Esophagus (tissue), 2 donors: ENCODE results near the gene TIGD4. TPM values are rescaled to one million over a fixed set of nuclear protein-coding genes. Genes with fewer than 3 reads are reported as not detected.

ENCODE experiments used
- H3K27ac ChIP-seq, 2 donors: one replicate each; pipeline ENCODE4 v1.5.1; 2013; ENCODE audit warnings: low read depth in 2 of 2, mild to moderate bottlenecking in 2 of 2, inconsistent platforms in 1 of 2, low read length in 1 of 2, moderate library complexity in 1 of 2
- H3K27me3 ChIP-seq, 2 donors: one replicate each; pipeline ENCODE4 v1.6.1; 2013; ENCODE audit warnings: low read length in 2 of 2, control low read depth in 1 of 2, mild to moderate bottlenecking in 1 of 2; ENCODE audit not compliant: insufficient read depth in 2 of 2, control insufficient read depth in 1 of 2
- H3K36me3 ChIP-seq, 2 donors: one replicate each; pipeline ENCODE4 v1.6.1; 2013; ENCODE audit warnings: low read length in 1 of 2; ENCODE audit not compliant: control insufficient read depth in 2 of 2, insufficient read depth in 2 of 2
- H3K4me1 ChIP-seq, 2 donors: one replicate each; pipeline ENCODE4 v1.6.1; 2013; ENCODE audit warnings: low read length in 1 of 2; ENCODE audit not compliant: control insufficient read depth in 2 of 2, insufficient read depth in 2 of 2
- H3K4me3 ChIP-seq, 2 donors: one replicate each; pipeline ENCODE4 v1.5.1; 2013; ENCODE audit warnings: low read length in 2 of 2, mild to moderate bottlenecking in 2 of 2, low read depth in 1 of 2, moderate library complexity in 1 of 2
- H3K9me3 ChIP-seq, 2 donors: one replicate each; pipeline ENCODE4 v1.6.1; 2013; ENCODE audit warnings: mild to moderate bottlenecking in 2 of 2, low read depth in 1 of 2, low read length in 1 of 2, moderate library complexity in 1 of 2; ENCODE audit not compliant: control insufficient read depth in 2 of 2, insufficient read depth in 1 of 2
- WGBS, 2 donors: extraction: QIAGEN DNeasy Blood & Tissue Kit; methylation state at CpG; one replicate each; pipeline ENCODE4 v1.1.7; 2013; 5-methylcytosine and 5-hydroxymethylcytosine counted together
- polyA plus RNA-seq, 2 donors: library from polyadenylated mRNA; stranded (reverse); fragments of 200-250 nt; gene quantifications; one replicate each; pipeline ENCODE4 v1.2.3, GENCODE V29; 2013
- donor health status: healthy with polysubstance abuse.
- donor health status: Bipolar disorder and iron deficiency.

TIGD4 gene
- polyA plus RNA-seq, 2 donors = 0.04 to 0.05 TPM

GRCh38 chr4:152810715-152811287, 31.3 kb upstream of the TIGD4 start:
- H3K4me1 ChIP-seq = peaks cover 0 to 2% of the 10 kb centered on the region in 2 donors
- no peak overlapping the region for H3K4me3 ChIP-seq
- H3K27ac ChIP-seq = no peak overlapping the region
- no peaks in the 10 kb centered on the region for H3K36me3 ChIP-seq
- H3K9me3 ChIP-seq = no peaks in the 10 kb centered on the region
- WGBS, 2 donors = 75 to 91% methylated on average over 11 of the region's 11 CpGs
- no peaks in the 10 kb centered on the region for H3K27me3 ChIP-seq

- no peaks in the 10 kb centered on the region for H3K9me3 ChIP-seq
- no peak overlapping the region for H3K4me3 ChIP-seq
- 87 to 88% methylated on average over 8 of the region's 8 CpGs for WGBS, 2 donors
- H3K36me3 ChIP-seq = no peaks in the 10 kb centered on the region
- H3K27ac ChIP-seq = no peak overlapping the region
- H3K4me1 ChIP-seq = peaks cover 0 to 2% of the 10 kb centered on the region in 2 donors
- no peaks in the 10 kb centered on the region for H3K27me3 ChIP-seq
These were observed 29.1 kb upstream of the TIGD4 start for GRCh38 chr4:152808670-152809069.

- WGBS, 2 donors = 69 to 75% methylated on average over 3 of the region's 3 CpGs
- Histone ChIP-seq H3K9me3 (no peaks in the 10 kb centered on the region), H3K4me3 (no peak overlapping the region), H3K27me3 (no peaks in the 10 kb centered on the region), H3K4me1 (peaks cover 0 to 2% of the 10 kb centered on the region in 2 donors), H3K27ac (no peak overlapping the region), H3K36me3 (no peaks in the 10 kb centered on the region)
These were observed 27.8 kb upstream of the TIGD4 start for GRCh38 chr4:152807294-152807829.

GRCh38 chr4:152806501-152807125, 27.1 kb upstream of the TIGD4 start:
- no peaks in the 10 kb centered on the region for H3K27me3 ChIP-seq
- H3K9me3 ChIP-seq = no peaks in the 10 kb centered on the region
- no peak overlapping the region for H3K27ac ChIP-seq
- no peak overlapping the region for H3K4me3 ChIP-seq
- WGBS, 2 donors = 73 to 82% methylated on average over 3 of the region's 3 CpGs
- no peaks in the 10 kb centered on the region for H3K36me3 ChIP-seq
- H3K4me1 ChIP-seq = peaks cover 0 to 2% of the 10 kb centered on the region in 2 donors

GRCh38 chr4:152805818-152806217, 26.3 kb upstream of the TIGD4 start:
- 61 to 66% methylated on average over 2 of the region's 2 CpGs for WGBS, 2 donors
- Histone ChIP-seq H3K27me3 (no peaks in the 10 kb centered on the region), H3K27ac (no peak overlapping the region), H3K4me3 (no peak overlapping the region), H3K9me3 (no peaks in the 10 kb centered on the region), H3K36me3 (no peaks in the 10 kb centered on the region), H3K4me1 (peaks cover 0 to 2% of the 10 kb centered on the region in 2 donors)

- no peak overlapping the region for H3K4me3 ChIP-seq
- no peaks in the 10 kb centered on the region for H3K9me3 ChIP-seq
- H3K36me3 ChIP-seq = no peaks in the 10 kb centered on the region
- 82 to 85% methylated on average over 2 of the region's 2 CpGs for WGBS, 2 donors
- H3K4me1 ChIP-seq = peaks cover 0 to 2% of the 10 kb centered on the region in 2 donors
- H3K27ac ChIP-seq = no peak overlapping the region
- no peaks in the 10 kb centered on the region for H3K27me3 ChIP-seq
These were observed 25.6 kb upstream of the TIGD4 start for GRCh38 chr4:152805071-152805650.

GRCh38 chr4:152803541-152803940, 24.0 kb upstream of the TIGD4 start:
- Histone ChIP-seq H3K27me3 (no peaks in the 10 kb centered on the region), H3K4me3 (no peak overlapping the region), H3K4me1 (peaks cover 0 to 2% of the 10 kb centered on the region in 2 donors), H3K9me3 (no peaks in the 10 kb centered on the region), H3K27ac (no peak overlapping the region), H3K36me3 (no peaks in the 10 kb centered on the region)
- WGBS, 2 donors = 90 to 93% methylated on average over 1 of the region's 1 CpG

GRCh38 chr4:152795891-152796290, 16.4 kb upstream of the TIGD4 start:
- Histone ChIP-seq H3K4me1 (no peaks in the 10 kb centered on the region), H3K4me3 (no peak overlapping the region), H3K9me3 (no peaks in the 10 kb centered on the region), H3K27me3 (no peaks in the 10 kb centered on the region), H3K27ac (no peak overlapping the region), H3K36me3 (no peaks in the 10 kb centered on the region)
- 98 to 100% methylated on average over 3 of the region's 3 CpGs for WGBS, 2 donors

- no peaks in the 10 kb centered on the region for H3K36me3 ChIP-seq
- H3K27me3 ChIP-seq = no peaks in the 10 kb centered on the region
- no peak overlapping the region for H3K27ac ChIP-seq
- WGBS, 2 donors = 96 to 97% methylated on average over 1 of the region's 1 CpG
- no peak overlapping the region for H3K4me3 ChIP-seq
- H3K4me1 ChIP-seq = no peaks in the 10 kb centered on the region
- H3K9me3 ChIP-seq = no peaks in the 10 kb centered on the region
These were observed 7.1 kb upstream of the TIGD4 start for GRCh38 chr4:152786627-152787026.
